ENCODE results near the gene FAM161B. TPM values are rescaled to one million over a fixed set of nuclear protein-coding genes. Genes with fewer than 3 reads are reported as not detected.

FAM161B gene
- total RNA-seq, 2 experiments from 2014 or later: 1.5 to 1.6 TPM

GRCh38 chr14:73973497-73973896 lies 23.6 kb upstream of the FAM161B start:
- H3K4me1 Mint-ChIP-seq (ENCODE audit: low read depth): no peaks in the 10 kb centered on the region
- no peaks in the 10 kb centered on the region for H3K27me3 Mint-ChIP-seq (ENCODE audit: low read depth)
- DNase-seq: no peak
- H3K9me3 Mint-ChIP-seq: no peaks in the 10 kb centered on the region
- CTCF ChIA-PET: no interaction called here
- H3K36me3 Mint-ChIP-seq (ENCODE audit: low read depth): peaks cover 11% of the 10 kb centered on the region
- no peak overlapping the region for H3K4me3 Mint-ChIP-seq
- no peak overlapping the region for H3K27ac Mint-ChIP-seq
- intact Hi-C loops (cut with micrococcal nuclease): no loop called here

DNA sequence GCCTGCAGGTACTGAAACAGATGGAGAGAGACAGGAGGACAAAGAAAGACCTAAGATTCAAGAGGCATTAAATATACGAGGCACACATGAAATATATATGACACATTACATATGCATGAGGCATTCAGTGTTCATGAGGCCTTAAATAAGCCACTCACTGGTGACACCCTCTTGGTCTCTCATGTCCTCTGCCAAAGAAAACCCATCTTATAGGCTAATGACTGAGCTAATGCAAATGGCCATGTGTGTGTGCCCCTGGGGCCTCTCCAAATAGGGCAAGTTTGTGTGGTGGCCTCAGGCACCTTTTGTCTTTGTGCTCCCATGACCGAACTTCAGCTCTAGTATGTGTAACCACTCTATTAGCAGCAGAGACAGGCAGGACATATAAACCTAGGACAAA lies 19.0 kb upstream of the FAM161B start:
- H3K27me3 Mint-ChIP-seq (ENCODE audit: low read depth): no peaks in the 10 kb centered on the region
- no peaks in the 10 kb centered on the region for H3K4me1 Mint-ChIP-seq (ENCODE audit: low read depth)
- no peaks in the 10 kb centered on the region for H3K9me3 Mint-ChIP-seq
- H3K4me3 Mint-ChIP-seq: no peak overlapping the region
- DNase-seq: no peak
- CTCF ChIA-PET: no interaction called here
- peaks cover 9% of the 10 kb centered on the region for H3K36me3 Mint-ChIP-seq (ENCODE audit: low read depth)
- no peak overlapping the region for H3K27ac Mint-ChIP-seq
- intact Hi-C loops (cut with micrococcal nuclease): no loop called here

GRCh38 chr14:73965216-73965615 lies 15.3 kb upstream of the FAM161B start:
- H3K27ac Mint-ChIP-seq: no peak overlapping the region
- H3K36me3 Mint-ChIP-seq (ENCODE audit: low read depth): peaks cover 19% of the 10 kb centered on the region
- H3K27me3 Mint-ChIP-seq (ENCODE audit: low read depth): no peaks in the 10 kb centered on the region
- H3K4me3 Mint-ChIP-seq: no peak overlapping the region
- intact Hi-C loops (cut with micrococcal nuclease): no loop called here
- DNase-seq: no peak
- no peaks in the 10 kb centered on the region for H3K4me1 Mint-ChIP-seq (ENCODE audit: low read depth)
- CTCF ChIA-PET: no interaction called here
- no peaks in the 10 kb centered on the region for H3K9me3 Mint-ChIP-seq

DNA sequence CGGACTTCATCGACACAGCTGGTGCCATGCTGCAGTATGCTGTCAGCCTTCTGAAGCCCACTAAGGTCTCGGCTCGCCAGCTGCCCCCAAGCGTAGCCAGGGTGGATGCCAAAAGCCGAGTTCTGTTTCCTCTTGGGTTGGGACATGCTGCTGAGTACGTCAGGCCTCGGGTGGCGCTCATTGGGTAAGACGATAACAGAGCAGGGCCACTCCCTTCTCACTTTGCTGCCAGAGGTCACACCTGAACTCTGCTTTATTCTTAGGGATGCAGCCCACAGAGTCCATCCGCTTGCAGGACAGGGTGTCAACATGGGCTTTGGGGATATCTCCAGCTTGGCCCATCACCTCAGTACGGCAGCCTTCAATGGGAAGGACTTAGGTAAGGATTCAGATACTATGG lies 11.3 kb upstream of the FAM161B start:
- no peaks in the 10 kb centered on the region for H3K27me3 Mint-ChIP-seq (ENCODE audit: low read depth)
- no peaks in the 10 kb centered on the region for H3K9me3 Mint-ChIP-seq
- no peak overlapping the region for H3K4me3 Mint-ChIP-seq
- no peak overlapping the region for H3K27ac Mint-ChIP-seq
- H3K4me1 Mint-ChIP-seq (ENCODE audit: low read depth): no peaks in the 10 kb centered on the region
- intact Hi-C loops (cut with micrococcal nuclease): no loop called here
- CTCF ChIA-PET: no interaction called here
- no peak for DNase-seq
- peaks cover 16% of the 10 kb centered on the region for H3K36me3 Mint-ChIP-seq (ENCODE audit: low read depth)

DNA sequence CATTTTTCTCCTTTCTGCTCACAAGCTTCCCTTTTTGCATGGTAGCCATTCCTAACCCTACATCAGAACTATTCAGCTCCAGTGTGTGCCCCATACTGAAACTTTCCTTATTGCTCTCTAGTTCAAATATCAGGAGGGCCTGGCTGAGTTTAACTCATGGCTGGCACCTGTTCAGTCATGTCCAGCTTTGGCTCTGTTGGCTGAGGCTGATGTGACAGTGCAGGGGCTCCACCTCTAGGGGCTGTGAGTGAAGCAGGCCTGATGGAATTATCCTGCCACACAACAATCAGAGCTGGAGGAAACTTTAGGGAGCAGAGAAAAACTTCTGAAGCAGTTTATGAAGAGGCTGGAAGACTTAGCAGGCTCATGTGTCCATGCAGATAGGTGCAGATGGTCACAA lies 8.7 kb upstream of the FAM161B start:
- Mint-ChIP-seq H3K9me3 (no peaks in the 10 kb centered on the region), H3K27ac (peak overlapping the region; percentile 39), H3K4me1 (ENCODE audit: low read depth) (no peaks in the 10 kb centered on the region), H3K36me3 (ENCODE audit: low read depth) (peaks cover 18% of the 10 kb centered on the region), H3K27me3 (ENCODE audit: low read depth) (no peaks in the 10 kb centered on the region), H3K4me3 (no peak overlapping the region)
- DNase-seq: no peak
- CTCF ChIA-PET: interaction anchor here (1.0 to 1.4 kb wide), 2 partner anchors 9 to 16 kb away, joined by 4 to 6 read pairs; partner anchors contain the start of genes COQ6 and FAM161B
- intact Hi-C loops (cut with micrococcal nuclease): no loop called here

DNA sequence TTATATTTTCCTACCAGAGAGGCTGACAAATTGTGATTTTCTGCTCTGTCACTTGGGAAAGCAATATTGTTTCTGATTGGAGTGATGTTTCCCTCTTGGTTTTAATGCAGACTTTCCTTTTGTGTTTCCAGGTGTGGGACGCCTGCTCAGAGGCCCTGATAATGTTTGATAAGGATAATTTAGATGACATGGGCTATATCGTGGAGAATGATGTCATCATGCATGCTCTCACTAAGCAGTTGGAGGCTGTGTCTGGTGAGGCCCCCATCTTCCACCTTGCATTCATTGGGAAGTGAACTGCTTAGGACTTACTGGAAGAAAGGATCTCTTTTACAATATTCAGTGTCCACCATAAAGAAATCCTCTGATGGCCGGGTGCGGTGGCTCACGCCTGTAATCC lies 5.8 kb upstream of the FAM161B start:
- CTCF ChIA-PET: no interaction called here
- DNase-seq: no peak
- H3K9me3 Mint-ChIP-seq: no peaks in the 10 kb centered on the region
- no peak overlapping the region for H3K27ac Mint-ChIP-seq
- H3K36me3 Mint-ChIP-seq (ENCODE audit: low read depth): peaks cover 14% of the 10 kb centered on the region
- H3K4me1 Mint-ChIP-seq (ENCODE audit: low read depth): peaks cover 13% of the 10 kb centered on the region
- no peak overlapping the region for H3K4me3 Mint-ChIP-seq
- intact Hi-C loops (cut with micrococcal nuclease): no loop called here
- no peaks in the 10 kb centered on the region for H3K27me3 Mint-ChIP-seq (ENCODE audit: low read depth)

GRCh38 chr14:73953731-73954130 lies 3.8 kb upstream of the FAM161B start:
- H3K27ac Mint-ChIP-seq: peak overlapping the region; percentile 9
- DNase-seq: no peak

DNA sequence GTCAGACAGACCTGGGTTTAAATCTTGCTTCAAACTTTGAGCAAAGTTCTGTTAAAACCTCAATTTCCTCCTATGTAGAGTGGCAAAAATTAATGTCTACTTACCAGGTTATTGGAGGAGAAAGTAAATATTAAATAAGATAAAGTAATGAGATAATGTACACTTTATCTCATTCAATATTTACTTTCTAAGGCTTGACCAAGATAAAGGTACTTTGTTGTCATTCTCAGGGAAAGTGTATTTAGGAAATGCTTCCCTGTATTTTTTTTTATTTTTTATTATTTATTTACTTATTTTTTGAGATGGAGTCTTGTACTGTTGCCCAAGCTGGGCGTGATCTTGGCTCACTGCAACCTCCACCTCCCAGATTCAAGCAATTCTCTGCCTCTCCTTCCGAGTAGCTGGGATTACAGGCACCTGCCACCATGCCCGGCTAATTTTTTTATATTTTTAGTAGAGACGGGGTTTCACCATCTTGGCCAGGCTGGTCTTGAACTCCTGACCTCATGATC lies 4.7 kb downstream of the FAM161B start:
- Mint-ChIP-seq H3K27me3 (ENCODE audit: low read depth) (no peaks in the 10 kb centered on the region), H3K27ac (no peak overlapping the region), H3K9me3 (no peaks in the 10 kb centered on the region), H3K4me1 (ENCODE audit: low read depth) (peaks cover 5% of the 10 kb centered on the region), H3K4me3 (no peak overlapping the region), H3K36me3 (ENCODE audit: low read depth) (peaks cover 6% of the 10 kb centered on the region)
- intact Hi-C loops (cut with micrococcal nuclease): no loop called here
- CTCF ChIA-PET: no interaction called here
- no peak for DNase-seq

More at GRCh38 chr14:73953731-73954130, 3.8 kb upstream of the FAM161B start:
- intact Hi-C loops (cut with micrococcal nuclease): loop anchor here (5.0 kb wide), 2 partner anchors 84 to 211 kb away; no protein-coding TSS in a partner anchor
- H3K4me1 Mint-ChIP-seq (ENCODE audit: low read depth): peaks cover 21% of the 10 kb centered on the region
- CTCF ChIA-PET: interaction anchor here (1.0 kb wide), 1 partner anchor 18 kb away, joined by 4 read pairs; no protein-coding TSS in a partner anchor
- H3K27me3 Mint-ChIP-seq (ENCODE audit: low read depth): no peaks in the 10 kb centered on the region
- no peaks in the 10 kb centered on the region for H3K9me3 Mint-ChIP-seq
- H3K4me3 Mint-ChIP-seq: no peak overlapping the region
- peaks cover 12% of the 10 kb centered on the region for H3K36me3 Mint-ChIP-seq (ENCODE audit: low read depth)

DNA sequence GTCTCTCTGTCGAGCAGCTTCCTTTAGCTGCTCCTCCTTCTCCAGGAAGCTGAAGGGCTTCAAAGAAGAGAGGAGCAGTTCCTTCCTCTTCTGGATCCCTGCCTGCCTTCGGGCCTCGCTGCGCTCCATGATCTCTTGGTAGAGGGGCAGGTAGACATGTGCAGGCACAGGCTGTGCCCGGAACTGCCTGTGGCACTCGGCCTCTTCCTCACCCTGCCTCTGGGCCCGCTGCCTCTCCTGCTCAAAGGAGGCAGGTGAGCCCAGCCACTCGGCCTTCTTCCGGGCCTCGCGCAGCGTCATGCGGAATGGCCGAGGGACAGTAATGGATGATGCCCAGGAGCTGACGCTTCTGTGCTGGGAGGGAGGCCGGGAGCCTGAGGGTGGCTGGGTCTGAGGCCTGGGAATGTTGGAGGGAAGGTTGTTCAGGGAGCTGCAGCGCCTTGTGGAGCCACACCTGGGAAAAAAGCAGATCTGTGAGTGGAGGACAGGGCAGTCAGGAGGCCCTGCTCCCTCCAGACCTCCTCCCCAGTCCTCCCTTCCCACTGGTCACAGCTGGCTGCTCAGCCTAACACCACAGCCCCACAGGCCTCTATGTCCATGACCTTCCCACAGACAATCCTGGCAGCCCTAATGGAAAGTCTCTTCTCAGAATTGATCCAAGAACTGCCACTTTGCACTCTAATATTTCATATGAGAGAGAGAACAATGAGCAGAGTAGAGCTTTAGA lies 5.3 kb downstream of the FAM161B start:
- intact Hi-C loops (cut with micrococcal nuclease): no loop called here
- Mint-ChIP-seq H3K27ac (no peak overlapping the region), H3K4me1 (ENCODE audit: low read depth) (peaks cover under 1% of the 10 kb centered on the region), H3K9me3 (no peaks in the 10 kb centered on the region), H3K4me3 (no peak overlapping the region), H3K36me3 (ENCODE audit: low read depth) (peaks cover 6% of the 10 kb centered on the region), H3K27me3 (ENCODE audit: low read depth) (no peaks in the 10 kb centered on the region)
- no peak for DNase-seq
- CTCF ChIA-PET: no interaction called here

GRCh38 chr14:73943083-73943482 lies 6.8 kb downstream of the FAM161B start:
- Mint-ChIP-seq H3K27me3 (ENCODE audit: low read depth) (no peaks in the 10 kb centered on the region), H3K4me3 (no peak overlapping the region), H3K4me1 (ENCODE audit: low read depth) (no peaks in the 10 kb centered on the region), H3K27ac (no peak overlapping the region), H3K9me3 (no peaks in the 10 kb centered on the region), H3K36me3 (ENCODE audit: low read depth) (peaks cover 6% of the 10 kb centered on the region)
- intact Hi-C loops (cut with micrococcal nuclease): no loop called here
- DNase-seq: no peak
- CTCF ChIA-PET: interaction anchor here (0.6 to 1.5 kb wide), 3 partner anchors 15 to 102 kb away, joined by 3 to 6 read pairs (median 3); no protein-coding TSS in a partner anchor

- intact Hi-C loops (cut with micrococcal nuclease): no loop called here
- CTCF ChIA-PET: interaction anchor here (0.6 to 1.5 kb wide), 4 partner anchors 16 to 124 kb away, joined by 3 to 6 read pairs (median 4); no protein-coding TSS in a partner anchor
- DNase-seq: no peak
- no peak overlapping the region for H3K27ac Mint-ChIP-seq
- H3K36me3 Mint-ChIP-seq (ENCODE audit: low read depth): peaks cover 6% of the 10 kb centered on the region
- H3K27me3 Mint-ChIP-seq (ENCODE audit: low read depth): no peaks in the 10 kb centered on the region
- H3K4me3 Mint-ChIP-seq: no peak overlapping the region
- no peaks in the 10 kb centered on the region for H3K9me3 Mint-ChIP-seq
- H3K4me1 Mint-ChIP-seq (ENCODE audit: low read depth): no peaks in the 10 kb centered on the region
Observed at GRCh38 chr14:73942180-73942579, 7.7 kb downstream of the FAM161B start.

GRCh38 chr14:73937012-73937411 lies 12.9 kb downstream of the FAM161B start:
- H3K27ac Mint-ChIP-seq: no peak overlapping the region
- H3K27me3 Mint-ChIP-seq (ENCODE audit: low read depth): no peaks in the 10 kb centered on the region
- intact Hi-C loops (cut with micrococcal nuclease): no loop called here
- H3K36me3 Mint-ChIP-seq (ENCODE audit: low read depth): peaks cover 2% of the 10 kb centered on the region
- CTCF ChIA-PET: interaction anchor here (0.9 kb wide), 1 partner anchor 35 kb away, joined by 3 read pairs; no protein-coding TSS in a partner anchor
- DNase-seq: no peak
- no peak overlapping the region for H3K4me3 Mint-ChIP-seq
- H3K9me3 Mint-ChIP-seq: no peaks in the 10 kb centered on the region
- H3K4me1 Mint-ChIP-seq (ENCODE audit: low read depth): no peaks in the 10 kb centered on the region

- Mint-ChIP-seq H3K9me3 (no peaks in the 10 kb centered on the region), H3K36me3 (ENCODE audit: low read depth) (peaks cover 5% of the 10 kb centered on the region), H3K4me1 (ENCODE audit: low read depth) (no peaks in the 10 kb centered on the region), H3K4me3 (no peak overlapping the region), H3K27ac (no peak overlapping the region), H3K27me3 (ENCODE audit: low read depth) (no peaks in the 10 kb centered on the region)
- CTCF ChIA-PET: interaction anchor here (0.9 to 1.3 kb wide), 2 partner anchors 17 to 35 kb away, joined by 3 to 4 read pairs; no protein-coding TSS in a partner anchor
- no peak for DNase-seq
- intact Hi-C loops (cut with micrococcal nuclease): no loop called here
Observed at GRCh38 chr14:73936548-73936947, 13.3 kb downstream of the FAM161B start.
